ENCODE measurements around the gene USPL1. TPM values are rescaled to one million over a fixed set of nuclear protein-coding genes. Genes with fewer than 3 reads are reported as not detected.

The USPL1 gene
- total RNA-seq, 4 donors from 2014 or later, result 16.5 to 31.6 (median 22.1) TPM

DNA sequence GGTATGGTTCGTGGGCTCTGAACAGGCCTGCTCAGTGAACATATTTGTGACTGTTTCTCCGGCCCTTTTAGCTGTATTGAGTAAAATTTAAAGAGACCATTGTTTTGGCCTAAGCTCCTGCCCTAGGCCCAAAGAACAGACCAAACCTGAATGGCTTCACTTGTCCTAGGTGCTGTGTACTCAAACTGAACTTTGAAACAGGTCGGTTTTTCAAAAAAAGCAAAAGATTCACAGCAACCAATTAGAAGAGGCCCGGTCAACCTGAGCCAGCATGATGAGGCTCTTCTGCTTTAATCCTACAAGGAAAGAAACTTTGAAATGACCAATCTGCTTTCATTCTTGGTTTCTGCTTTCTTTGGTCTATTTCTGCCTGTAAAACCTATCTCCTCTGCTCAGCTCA is 50.6 kb downstream of the USPL1 start:
- Histone ChIP-seq H3K36me3 (no peaks in the 10 kb centered on the region), H3K4me1 (peaks cover 0 to 4% (median 0%) of the 10 kb centered on the region in 4 donors), H3K27me3 (no peaks in the 10 kb centered on the region), H3K27ac (no peak overlapping the region), H3K4me3 (no peak overlapping the region), H3K9me3 (no peaks in the 10 kb centered on the region)
- TF ChIP-seq EP300 (IDR thresholded peaks at IDR 0.05) (no peak), POLR2A (IDR thresholded peaks at IDR 0.05) (no peak)
- TF ChIP-seq, protein P1, sequence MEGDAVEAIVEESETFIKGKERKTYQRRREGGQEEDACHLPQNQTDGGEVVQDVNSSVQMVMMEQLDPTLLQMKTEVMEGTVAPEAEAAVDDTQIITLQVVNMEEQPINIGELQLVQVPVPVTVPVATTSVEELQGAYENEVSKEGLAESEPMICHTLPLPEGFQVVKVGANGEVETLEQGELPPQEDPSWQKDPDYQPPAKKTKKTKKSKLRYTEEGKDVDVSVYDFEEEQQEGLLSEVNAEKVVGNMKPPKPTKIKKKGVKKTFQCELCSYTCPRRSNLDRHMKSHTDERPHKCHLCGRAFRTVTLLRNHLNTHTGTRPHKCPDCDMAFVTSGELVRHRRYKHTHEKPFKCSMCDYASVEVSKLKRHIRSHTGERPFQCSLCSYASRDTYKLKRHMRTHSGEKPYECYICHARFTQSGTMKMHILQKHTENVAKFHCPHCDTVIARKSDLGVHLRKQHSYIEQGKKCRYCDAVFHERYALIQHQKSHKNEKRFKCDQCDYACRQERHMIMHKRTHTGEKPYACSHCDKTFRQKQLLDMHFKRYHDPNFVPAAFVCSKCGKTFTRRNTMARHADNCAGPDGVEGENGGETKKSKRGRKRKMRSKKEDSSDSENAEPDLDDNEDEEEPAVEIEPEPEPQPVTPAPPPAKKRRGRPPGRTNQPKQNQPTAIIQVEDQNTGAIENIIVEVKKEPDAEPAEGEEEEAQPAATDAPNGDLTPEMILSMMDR (IDR thresholded peaks at IDR 0.05), result no peak
- WGBS, 2 donors, result 80 to 81% methylated on average over 4 of the region's 4 CpGs
- DNase-seq (ENCODE audit: low spot score in 2 of 2), result no peak

DNA sequence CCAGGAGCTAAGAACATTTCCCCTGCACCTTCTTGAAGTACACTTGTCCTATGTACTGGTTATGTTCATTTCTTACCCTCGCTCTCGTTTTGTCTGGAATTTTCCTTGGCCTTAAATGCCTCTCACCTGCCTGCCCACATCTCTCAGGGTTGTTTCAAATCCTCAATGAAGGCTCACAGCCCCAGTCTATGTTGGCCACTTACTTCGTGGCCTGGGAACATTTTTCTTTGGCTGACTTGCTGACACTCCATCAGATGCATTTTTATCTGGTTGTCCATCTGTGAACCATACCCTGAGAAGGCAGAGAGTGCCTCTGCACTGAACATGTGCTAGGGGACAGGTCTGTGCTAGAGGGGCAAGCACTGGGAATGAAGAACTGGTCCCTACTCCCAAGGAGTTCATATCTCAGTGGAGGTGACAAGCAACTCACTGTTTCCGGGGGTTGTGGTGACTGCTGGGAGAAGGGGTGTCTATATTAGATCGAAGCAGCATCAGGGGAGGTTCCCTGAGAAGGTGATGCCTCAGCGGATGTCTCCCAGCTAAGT is 53.6 kb downstream of the USPL1 start:
- 92 to 93% methylated on average over 6 of the region's 6 CpGs for WGBS, 2 donors
- H3K27ac ChIP-seq, result no peak overlapping the region
- no peaks in the 10 kb centered on the region for H3K9me3 ChIP-seq
- H3K4me1 ChIP-seq, result peaks cover 0 to 14% (median 0%) of the 10 kb centered on the region in 4 donors
- TF ChIP-seq EP300 (IDR thresholded peaks at IDR 0.05), result no peak
- TF ChIP-seq POLR2A (IDR thresholded peaks at IDR 0.05), result no peak
- TF ChIP-seq, protein P1 (IDR thresholded peaks at IDR 0.05), result no peak
- no peak overlapping the region for H3K4me3 ChIP-seq
- H3K27me3 ChIP-seq, result no peaks in the 10 kb centered on the region
- no peak for DNase-seq (ENCODE audit: low spot score in 2 of 2)
- H3K36me3 ChIP-seq, result no peaks in the 10 kb centered on the region

DNA sequence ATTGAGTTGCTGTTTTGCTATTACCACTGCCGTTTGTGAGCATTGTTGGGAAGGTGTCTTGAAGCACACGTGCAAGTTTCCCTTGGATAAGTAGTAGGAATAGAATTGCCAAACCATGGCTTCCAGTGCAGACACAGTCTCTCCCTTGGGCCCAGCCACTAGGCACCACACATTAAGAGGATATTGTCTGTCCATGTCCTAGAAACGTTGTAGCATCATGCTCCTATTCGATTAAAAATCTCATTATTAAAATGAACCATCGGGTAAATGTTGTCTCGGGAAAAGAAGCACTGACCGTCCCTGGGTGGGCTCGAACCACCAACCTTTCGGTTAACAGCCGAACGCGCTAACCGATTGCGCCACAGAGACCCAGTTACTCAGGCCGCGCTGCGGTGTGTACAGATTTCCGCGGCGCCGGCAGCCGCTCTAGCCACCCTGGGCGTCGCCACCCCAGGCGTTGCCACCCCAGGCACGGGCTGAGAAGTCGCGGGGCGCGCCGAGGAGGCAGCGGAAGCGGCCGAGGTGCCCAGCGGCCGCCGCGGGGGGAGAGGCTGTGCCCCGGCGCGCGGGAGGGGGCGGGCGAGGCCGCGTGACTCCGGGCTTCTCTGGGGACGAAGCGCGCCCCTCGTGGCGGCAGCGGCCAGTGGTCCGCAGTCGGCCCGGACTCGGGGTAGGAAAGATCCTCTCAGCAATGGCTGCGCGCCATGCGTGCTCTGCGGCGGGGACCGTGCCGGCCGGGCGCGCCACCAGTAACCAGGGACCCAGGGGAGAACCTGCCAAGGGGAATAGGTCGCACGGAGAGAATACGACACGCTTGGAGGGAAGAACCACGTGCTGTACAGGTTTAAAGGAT is 56.2 kb downstream of the USPL1 start:
- Histone ChIP-seq H3K4me1 (peaks cover 0 to 14% (median 0%) of the 10 kb centered on the region in 4 donors), H3K27me3 (no peaks in the 10 kb centered on the region), H3K9me3 (no peaks in the 10 kb centered on the region), H3K27ac (peak overlapping the region; percentile 82 to 91 (median 88)), H3K36me3 (no peaks in the 10 kb centered on the region), H3K4me3 (peak overlapping the region; percentile 17 to 63 (median 58))
- TF ChIP-seq, protein P1 (IDR thresholded peaks at IDR 0.05), result peak; percentile 79 to 92 (median 90)
- TF ChIP-seq EP300 (IDR thresholded peaks at IDR 0.05) (peak in 1 of 2 donors; percentile 78), POLR2A (IDR thresholded peaks at IDR 0.05) (peak; percentile 6 to 46)
- peak; percentile 84 to 87 for DNase-seq (ENCODE audit: low spot score in 2 of 2)
- WGBS, 2 donors, result 2% methylated on average over 43 to 50 of the region's 72 CpGs

DNA sequence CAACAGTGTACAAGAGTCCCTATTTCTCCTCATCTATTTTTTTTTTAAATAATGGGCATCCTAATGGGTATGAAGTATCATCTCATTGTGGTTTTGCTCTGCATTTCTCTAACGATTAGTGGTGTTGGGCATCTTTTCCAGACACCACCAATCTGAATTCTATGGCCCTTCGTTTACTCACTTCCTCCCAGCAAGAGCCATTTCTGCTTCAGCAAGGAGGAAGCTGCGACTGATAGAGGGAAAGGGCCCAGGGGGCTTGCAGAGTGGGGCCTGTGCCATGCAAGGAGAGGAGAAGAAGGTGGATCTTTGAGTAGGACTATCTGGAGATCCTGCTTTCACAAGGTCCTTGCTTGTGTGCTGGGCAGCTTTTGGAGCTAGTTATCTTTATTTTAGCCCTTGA is 58.0 kb downstream of the USPL1 start:
- Histone ChIP-seq H3K4me1 (peaks cover 0 to 19% (median 0%) of the 10 kb centered on the region in 4 donors), H3K36me3 (no peaks in the 10 kb centered on the region), H3K9me3 (no peaks in the 10 kb centered on the region), H3K4me3 (no peak overlapping the region), H3K27me3 (no peaks in the 10 kb centered on the region), H3K27ac (no peak overlapping the region)
- DNase-seq (ENCODE audit: low spot score in 2 of 2), result no peak
- TF ChIP-seq, protein P1 (IDR thresholded peaks at IDR 0.05), result no peak
- TF ChIP-seq POLR2A (IDR thresholded peaks at IDR 0.05) (no peak), EP300 (IDR thresholded peaks at IDR 0.05) (no peak)
- 55 to 66% methylated on average over 3 of the region's 3 CpGs for WGBS, 2 donors

DNA sequence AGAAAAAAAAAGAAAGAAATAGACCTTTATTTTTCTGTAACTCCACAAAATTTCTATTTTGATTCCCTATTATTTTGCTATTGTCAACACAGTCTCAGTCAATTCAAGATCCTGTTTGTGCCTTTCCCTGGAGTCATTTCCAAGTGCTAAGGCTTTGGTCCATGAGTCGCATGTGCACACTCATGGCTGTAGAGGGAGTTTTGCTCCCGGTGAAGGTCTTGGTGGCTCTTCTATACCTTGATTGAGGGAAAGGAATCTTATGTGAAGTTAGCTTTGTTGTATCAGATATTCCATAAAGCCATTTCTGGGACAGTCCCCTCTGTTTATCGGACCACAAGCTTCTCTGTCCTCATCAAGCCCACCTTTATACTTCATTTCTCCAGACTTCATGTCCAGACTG is 59.0 kb downstream of the USPL1 start:
- H3K27ac ChIP-seq, result no peak overlapping the region
- H3K9me3 ChIP-seq, result no peaks in the 10 kb centered on the region
- no peak overlapping the region for H3K4me3 ChIP-seq
- no peak for TF ChIP-seq EP300 (IDR thresholded peaks at IDR 0.05)
- TF ChIP-seq POLR2A (IDR thresholded peaks at IDR 0.05), result no peak
- TF ChIP-seq, protein P1 (IDR thresholded peaks at IDR 0.05), result peak in 1 of 5 experiments; percentile 11
- 78 to 84% methylated on average over 3 of the region's 3 CpGs for WGBS, 2 donors
- H3K36me3 ChIP-seq, result no peaks in the 10 kb centered on the region
- peaks cover 0 to 19% (median 0%) of the 10 kb centered on the region in 4 donors for H3K4me1 ChIP-seq
- H3K27me3 ChIP-seq, result no peaks in the 10 kb centered on the region
- no peak for DNase-seq (ENCODE audit: low spot score in 2 of 2)

All from tibial nerve (tissue), 4 donors.